Activated CD4-positive, alpha-beta T cell treated with anti-CD3 and anti-CD28 coated beads for 36 hours (primary cell): ENCODE results near the gene SYNDIG1. TPM values are rescaled to one million over a fixed set of nuclear protein-coding genes. Genes with fewer than 3 reads are reported as not detected.
"Not testable (repeated sequence)": the region's sequence is repeated elsewhere in the genome, so short reads cannot be mapped to it uniquely, and the experiment has no call there.

Experiments
- ATAC-seq: fragments of 200-7000 bp; cut with Tn5 transposase; one replicate; pipeline ENCODE4 v1.10.0; 2021; ENCODE audit warnings: mild to moderate bottlenecking, moderate library complexity
- CTCF ChIA-PET: fragments of 350-600 bp; sonication (Branson Sonifier 250); formaldehyde crosslinking; loops from one replicate; lab custom pipeline; 2021; ENCODE audit warnings: antibody characterized with exemption; lab: Charles Lee
- POLR2A ChIA-PET: fragments of 350-600 bp; sonication (Branson Sonifier 250); formaldehyde crosslinking; loops from one replicate; lab custom pipeline; 2021; ENCODE audit warnings: antibody characterized with exemption, inconsistent platforms; lab: Charles Lee
- DNase-seq: peaks from one replicate; pipeline ENCODE4 v3.0.0-alpha.2; 2020
- H3K27ac Mint-ChIP-seq: one replicate; pipeline ENCODE4 v1.8.0; 2021; ENCODE audit warnings: mixed read lengths
- H3K27me3 Mint-ChIP-seq: one replicate; pipeline ENCODE4 v1.8.0; 2021; ENCODE audit warnings: mixed read lengths
- H3K36me3 Mint-ChIP-seq: one replicate; pipeline ENCODE4 v1.8.0; 2021; ENCODE audit warnings: low read depth, mixed read lengths
- H3K4me1 Mint-ChIP-seq: one replicate; pipeline ENCODE4 v1.8.0; 2021; ENCODE audit warnings: mixed read lengths
- H3K4me3 Mint-ChIP-seq: one replicate; pipeline ENCODE4 v1.8.0; 2021; ENCODE audit warnings: mild to moderate bottlenecking, moderate library complexity, mixed read lengths
- H3K9me3 Mint-ChIP-seq: one replicate; pipeline ENCODE4 v1.8.0; 2021; ENCODE audit warnings: low read depth, mixed read lengths
- intact Hi-C, 2 experiments: fragments of 100-400 bp; cut with DNase I in 1 of 2; cut with micrococcal nuclease in 1 of 2; formaldehyde crosslinking; loops; one replicate each; pipeline versions ENCODE4 v1.14.2 to v1.15.1; 2022 to 2024; cut with DNase I, micrococcal nuclease
- total RNA-seq, 2 experiments: library from RNA; stranded (reverse); gene quantifications; one replicate each; pipeline ENCODE4 v1.2.3, GENCODE V29; 2021

The SYNDIG1 gene
- total RNA-seq, 2 experiments from 2014 or later, result not detected

GRCh38 chr20:24614341-24614740, 144.9 kb downstream of the SYNDIG1 start:
- DNase-seq (no peak), ATAC-seq (no peak)
- Mint-ChIP-seq H3K9me3 (no peaks in the 10 kb centered on the region), H3K4me1 (no peaks in the 10 kb centered on the region), H3K27me3 (no peaks in the 10 kb centered on the region), H3K4me3 (no peak overlapping the region), H3K27ac (no peak overlapping the region), H3K36me3 (no peaks in the 10 kb centered on the region)
- ChIA-PET CTCF (no interaction called here), POLR2A (no interaction called here)
- intact Hi-C loops, result no loop called here

- H3K9me3 Mint-ChIP-seq, result no peaks in the 10 kb centered on the region
- CTCF ChIA-PET, result no interaction called here
- POLR2A ChIA-PET, result no interaction called here
- no peak overlapping the region for H3K4me3 Mint-ChIP-seq
- ATAC-seq, result no peak
- no peak for DNase-seq
- H3K27me3 Mint-ChIP-seq, result no peaks in the 10 kb centered on the region
- H3K4me1 Mint-ChIP-seq, result no peaks in the 10 kb centered on the region
- intact Hi-C loops, result no loop called here
- no peak overlapping the region for H3K27ac Mint-ChIP-seq
- H3K36me3 Mint-ChIP-seq, result no peaks in the 10 kb centered on the region
Observed at GRCh38 chr20:24615353-24615752, 145.9 kb downstream of the SYNDIG1 start.

GRCh38 chr20:24616258-24617079, 147.0 kb downstream of the SYNDIG1 start:
- DNase-seq, result no peak
- no peak overlapping the region for H3K4me3 Mint-ChIP-seq
- H3K27me3 Mint-ChIP-seq, result no peaks in the 10 kb centered on the region
- no peaks in the 10 kb centered on the region for H3K9me3 Mint-ChIP-seq
- no peaks in the 10 kb centered on the region for H3K4me1 Mint-ChIP-seq
- H3K36me3 Mint-ChIP-seq, result no peaks in the 10 kb centered on the region
- intact Hi-C loops, result no loop called here
- no peak for ATAC-seq
- H3K27ac Mint-ChIP-seq, result no peak overlapping the region
- ChIA-PET CTCF (interaction anchor here (0.7 kb wide), 1 partner anchor 13 kb away, joined by 3 read pairs; no protein-coding TSS in a partner anchor), POLR2A (no interaction called here)

- intact Hi-C loops, result no loop called here
- no peaks in the 10 kb centered on the region for H3K36me3 Mint-ChIP-seq
- CTCF ChIA-PET, result no interaction called here
- DNase-seq, result no peak
- H3K9me3 Mint-ChIP-seq, result no peaks in the 10 kb centered on the region
- no peak overlapping the region for H3K4me3 Mint-ChIP-seq
- H3K27ac Mint-ChIP-seq, result no peak overlapping the region
- POLR2A ChIA-PET, result no interaction called here
- no peaks in the 10 kb centered on the region for H3K27me3 Mint-ChIP-seq
- no peak for ATAC-seq
- no peaks in the 10 kb centered on the region for H3K4me1 Mint-ChIP-seq
Observed at GRCh38 chr20:24617080-24617432, 147.6 kb downstream of the SYNDIG1 start.

GRCh38 chr20:24617757-24618450, 148.5 kb downstream of the SYNDIG1 start:
- intact Hi-C loops, result no loop called here
- DNase-seq, result no peak
- Mint-ChIP-seq H3K36me3 (no peaks in the 10 kb centered on the region), H3K27me3 (no peaks in the 10 kb centered on the region), H3K9me3 (no peaks in the 10 kb centered on the region), H3K27ac (no peak overlapping the region), H3K4me3 (no peak overlapping the region), H3K4me1 (no peaks in the 10 kb centered on the region)
- ATAC-seq, result no peak
- CTCF ChIA-PET, result interaction anchor here (0.9 kb wide), 1 partner anchor 12 kb away, joined by 3 read pairs; no protein-coding TSS in a partner anchor
- POLR2A ChIA-PET, result no interaction called here

- no peaks in the 10 kb centered on the region for H3K4me1 Mint-ChIP-seq
- no peaks in the 10 kb centered on the region for H3K9me3 Mint-ChIP-seq
- no peak for DNase-seq
- CTCF ChIA-PET, result interaction anchor here (0.9 kb wide), 1 partner anchor 13 kb away, joined by 3 read pairs; no protein-coding TSS in a partner anchor
- no peaks in the 10 kb centered on the region for H3K36me3 Mint-ChIP-seq
- no peak for ATAC-seq
- POLR2A ChIA-PET, result no interaction called here
- H3K4me3 Mint-ChIP-seq, result no peak overlapping the region
- no peaks in the 10 kb centered on the region for H3K27me3 Mint-ChIP-seq
- no peak overlapping the region for H3K27ac Mint-ChIP-seq
- intact Hi-C loops, result no loop called here
Observed at GRCh38 chr20:24618739-24619138, 149.3 kb downstream of the SYNDIG1 start.

GRCh38 chr20:24619212-24619611, 149.8 kb downstream of the SYNDIG1 start:
- ATAC-seq (no peak), DNase-seq (no peak)
- H3K27ac Mint-ChIP-seq, result no peak overlapping the region
- no peaks in the 10 kb centered on the region for H3K36me3 Mint-ChIP-seq
- no peaks in the 10 kb centered on the region for H3K4me1 Mint-ChIP-seq
- ChIA-PET CTCF (interaction anchor here (0.9 kb wide), 1 partner anchor 14 kb away, joined by 3 read pairs; no protein-coding TSS in a partner anchor), POLR2A (no interaction called here)
- H3K4me3 Mint-ChIP-seq, result no peak overlapping the region
- H3K27me3 Mint-ChIP-seq, result no peaks in the 10 kb centered on the region
- H3K9me3 Mint-ChIP-seq, result no peaks in the 10 kb centered on the region
- intact Hi-C loops, result no loop called here

- ATAC-seq, result no peak
- Mint-ChIP-seq H3K4me1 (no peaks in the 10 kb centered on the region), H3K27ac (no peak overlapping the region), H3K9me3 (no peaks in the 10 kb centered on the region), H3K36me3 (no peaks in the 10 kb centered on the region), H3K27me3 (no peaks in the 10 kb centered on the region), H3K4me3 (no peak overlapping the region)
- no peak for DNase-seq
- POLR2A ChIA-PET, result no interaction called here
- intact Hi-C loops, result no loop called here
- CTCF ChIA-PET, result no interaction called here
Observed at GRCh38 chr20:24620937-24621519, 151.6 kb downstream of the SYNDIG1 start.

- H3K27ac Mint-ChIP-seq, result no peak overlapping the region
- H3K4me1 Mint-ChIP-seq, result no peaks in the 10 kb centered on the region
- H3K36me3 Mint-ChIP-seq, result no peaks in the 10 kb centered on the region
- POLR2A ChIA-PET, result no interaction called here
- intact Hi-C loops, result no loop called here
- H3K4me3 Mint-ChIP-seq, result no peak overlapping the region
- CTCF ChIA-PET, result no interaction called here
- DNase-seq (no peak), ATAC-seq (no peak)
- no peaks in the 10 kb centered on the region for H3K27me3 Mint-ChIP-seq
- no peaks in the 10 kb centered on the region for H3K9me3 Mint-ChIP-seq
Observed at GRCh38 chr20:24622856-24623255, 153.4 kb downstream of the SYNDIG1 start.

- H3K4me1 Mint-ChIP-seq, ATAC-seq, H3K27ac Mint-ChIP-seq, CTCF ChIA-PET, POLR2A ChIA-PET, H3K36me3 Mint-ChIP-seq, intact Hi-C loops, H3K27me3 Mint-ChIP-seq, H3K9me3 Mint-ChIP-seq, H3K4me3 Mint-ChIP-seq, DNase-seq: not testable (repeated sequence)
Observed at GRCh38 chr20:24626141-24626540, 156.7 kb downstream of the SYNDIG1 start.

GRCh38 chr20:24627291-24627690, 157.9 kb downstream of the SYNDIG1 start:
- H3K4me3 Mint-ChIP-seq, result no peak overlapping the region
- peaks cover 4% of the 10 kb centered on the region for H3K4me1 Mint-ChIP-seq
- H3K9me3 Mint-ChIP-seq, result no peaks in the 10 kb centered on the region
- no peaks in the 10 kb centered on the region for H3K36me3 Mint-ChIP-seq
- DNase-seq (no peak), ATAC-seq (no peak)
- POLR2A ChIA-PET, result no interaction called here
- H3K27me3 Mint-ChIP-seq, result no peaks in the 10 kb centered on the region
- intact Hi-C loops, result no loop called here
- no peak overlapping the region for H3K27ac Mint-ChIP-seq
- CTCF ChIA-PET, result no interaction called here

- POLR2A ChIA-PET, result no interaction called here
- no peak overlapping the region for H3K27ac Mint-ChIP-seq
- ATAC-seq (no peak), DNase-seq (no peak)
- intact Hi-C loops, result no loop called here
- no peaks in the 10 kb centered on the region for H3K27me3 Mint-ChIP-seq
- CTCF ChIA-PET, result no interaction called here
- no peaks in the 10 kb centered on the region for H3K36me3 Mint-ChIP-seq
- no peaks in the 10 kb centered on the region for H3K9me3 Mint-ChIP-seq
- H3K4me3 Mint-ChIP-seq, result no peak overlapping the region
- H3K4me1 Mint-ChIP-seq, result peaks cover 4% of the 10 kb centered on the region
Observed at GRCh38 chr20:24627926-24628325, 158.5 kb downstream of the SYNDIG1 start.
